NCI-H82 treated with DMSO at 0.1 percent for 48 hours (cell line): ENCODE data around the gene RGS7.
A peak's percentile ranks its signal among the peaks of the same experiment; 100 is the strongest.
"Not testable (repeated sequence)": the region's sequence is repeated elsewhere in the genome, so short reads cannot be mapped to it uniquely, and the experiment has no call there.

Source experiments
- DNase-seq: peaks from one replicate; lab custom pipeline; 2025; ENCODE audit not compliant: unreplicated experiment; lab: John Stamatoyannopoulos, UW

RGS7 gene

GRCh38 chr1:241332987-241333386 lies 24.0 kb downstream of the RGS7 start:
- no peak for DNase-seq

DNA sequence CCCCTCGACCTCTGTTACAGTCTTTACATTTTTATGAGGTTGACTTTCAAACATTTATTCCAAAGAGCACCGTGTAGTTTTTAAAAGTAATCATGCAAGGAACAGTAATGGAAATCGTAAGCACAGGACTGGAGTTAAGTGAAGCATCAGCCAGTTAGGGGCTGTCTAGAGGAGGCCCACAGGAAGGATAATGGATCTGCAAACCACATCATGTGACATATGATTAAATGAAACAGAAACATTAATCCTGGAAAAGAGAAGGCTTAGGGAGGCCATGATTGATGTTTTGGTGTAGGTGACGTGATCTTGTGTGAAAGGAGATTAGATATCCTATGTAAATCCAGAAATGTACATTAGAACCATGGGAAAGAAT lies 25.0 kb downstream of the RGS7 start:
- peak; percentile 55 for DNase-seq

DNA sequence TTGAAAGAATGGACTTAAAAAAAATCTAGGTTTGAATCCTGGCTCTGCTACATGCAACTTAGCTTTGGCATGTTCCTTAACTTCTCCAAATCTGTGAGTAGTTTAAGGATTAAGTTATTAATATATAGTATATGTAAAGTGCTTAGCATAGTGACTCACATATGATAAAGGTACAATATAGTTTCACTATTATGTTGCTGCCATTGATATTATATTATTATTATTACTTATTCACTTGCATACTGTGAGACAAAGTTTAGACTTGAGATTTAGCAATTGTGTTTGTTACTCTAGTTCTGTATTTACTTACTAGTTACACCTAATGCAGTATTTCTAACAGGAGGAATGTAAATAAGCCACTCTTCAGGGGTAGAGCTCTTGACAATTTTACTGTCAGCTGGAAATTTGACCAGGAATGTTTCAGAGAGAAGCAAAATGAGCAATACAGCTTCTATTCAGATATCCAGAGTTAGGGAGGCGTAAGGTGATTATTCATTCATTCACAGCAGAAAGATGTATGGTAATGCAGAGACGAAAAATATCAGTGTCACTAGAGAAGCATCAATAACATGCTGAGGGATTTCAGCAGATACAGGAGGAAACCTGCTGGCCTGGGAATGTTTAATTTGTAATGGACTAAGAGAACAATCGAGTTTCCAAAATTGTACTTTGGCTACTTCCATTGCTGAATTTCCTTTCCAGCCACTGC lies 25.5 kb downstream of the RGS7 start:
- no peak for DNase-seq

DNA sequence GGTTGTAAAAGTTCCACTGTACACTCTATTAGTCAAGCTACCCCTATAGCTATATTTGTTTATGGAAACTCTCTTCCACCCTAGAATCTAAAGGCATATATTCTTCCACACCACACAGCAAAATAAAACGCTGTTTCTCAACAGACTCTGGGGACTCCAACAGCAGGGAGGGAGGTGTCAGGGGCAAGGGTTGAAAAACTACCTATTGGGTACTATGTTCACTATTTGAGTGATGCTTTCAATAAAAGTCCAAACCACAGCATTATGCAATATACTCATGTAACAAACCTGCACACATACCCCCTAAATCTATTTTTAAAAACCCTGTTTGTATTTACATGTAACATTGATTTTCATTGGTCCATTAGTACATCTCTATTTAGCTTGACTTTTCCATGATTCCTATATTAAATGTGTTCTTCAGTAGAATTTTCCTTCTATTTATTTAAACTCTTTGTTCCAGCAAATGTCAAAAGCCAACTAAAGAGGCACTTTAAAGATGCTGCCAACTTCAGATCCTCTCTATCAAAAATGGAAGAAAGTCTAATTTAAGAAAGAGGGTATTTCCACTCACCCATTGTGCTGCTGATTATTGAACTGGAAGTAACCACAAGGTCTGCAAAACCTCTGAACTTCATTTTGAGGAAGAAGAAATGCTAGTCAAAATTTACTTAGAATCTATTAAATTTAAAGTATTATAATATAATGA lies 26.2 kb downstream of the RGS7 start:
- no peak for DNase-seq

DNA sequence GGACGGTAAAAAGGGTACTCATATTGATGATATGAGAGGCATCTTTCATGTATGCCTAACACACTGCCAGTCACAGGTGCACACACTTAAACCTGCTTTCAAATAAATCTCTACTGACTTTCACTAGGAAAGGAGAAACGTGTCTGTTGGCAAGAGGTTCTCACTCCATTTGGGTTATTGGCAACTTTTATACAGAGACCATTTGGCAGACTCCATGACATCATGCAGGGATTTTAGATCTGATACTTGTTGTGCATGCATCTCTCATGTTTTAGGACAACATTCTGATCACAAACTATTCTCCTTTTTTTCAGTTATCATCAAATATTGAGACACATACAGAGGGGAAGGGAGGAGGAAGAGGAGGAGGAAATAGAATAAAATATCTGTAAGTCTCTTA lies 31.5 kb downstream of the RGS7 start:
- DNase-seq = no peak

DNA sequence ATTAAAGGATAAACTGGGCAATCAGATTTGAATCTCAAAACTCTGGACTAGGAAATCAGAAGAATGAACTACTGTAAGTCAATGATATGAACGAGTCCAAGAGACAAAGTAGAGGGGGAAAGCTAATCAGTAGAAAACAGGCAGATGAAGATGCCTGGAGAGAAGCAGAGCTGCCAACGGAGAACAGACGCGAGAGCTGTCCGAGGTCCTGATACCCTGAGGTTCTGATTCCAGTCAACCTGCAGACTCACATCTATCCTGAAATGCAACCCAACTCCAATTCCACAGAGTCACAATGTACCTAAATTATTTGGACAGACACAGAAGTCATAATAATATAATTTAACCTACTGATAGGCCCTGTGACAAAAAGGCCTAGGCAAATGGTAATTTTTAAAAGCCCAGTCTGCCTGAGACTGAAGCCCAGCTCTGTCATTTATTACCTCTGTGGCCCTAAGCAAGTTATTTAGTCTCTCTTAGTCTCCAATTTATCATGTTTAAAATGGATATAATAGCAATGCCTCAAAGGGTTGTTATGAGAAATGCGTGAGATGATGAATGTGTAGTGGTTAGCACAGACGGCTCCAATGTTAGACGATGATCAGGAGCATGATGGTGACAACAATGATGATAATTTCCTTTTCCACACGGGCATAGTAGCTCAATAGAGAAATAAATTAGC lies 33.4 kb downstream of the RGS7 start:
- DNase-seq = no peak

- DNase-seq = no peak
These were observed 39.3 kb downstream of the RGS7 start for GRCh38 chr1:241317676-241318075.

- no peak for DNase-seq
These were observed 40.6 kb downstream of the RGS7 start for GRCh38 chr1:241316372-241316771.

DNA sequence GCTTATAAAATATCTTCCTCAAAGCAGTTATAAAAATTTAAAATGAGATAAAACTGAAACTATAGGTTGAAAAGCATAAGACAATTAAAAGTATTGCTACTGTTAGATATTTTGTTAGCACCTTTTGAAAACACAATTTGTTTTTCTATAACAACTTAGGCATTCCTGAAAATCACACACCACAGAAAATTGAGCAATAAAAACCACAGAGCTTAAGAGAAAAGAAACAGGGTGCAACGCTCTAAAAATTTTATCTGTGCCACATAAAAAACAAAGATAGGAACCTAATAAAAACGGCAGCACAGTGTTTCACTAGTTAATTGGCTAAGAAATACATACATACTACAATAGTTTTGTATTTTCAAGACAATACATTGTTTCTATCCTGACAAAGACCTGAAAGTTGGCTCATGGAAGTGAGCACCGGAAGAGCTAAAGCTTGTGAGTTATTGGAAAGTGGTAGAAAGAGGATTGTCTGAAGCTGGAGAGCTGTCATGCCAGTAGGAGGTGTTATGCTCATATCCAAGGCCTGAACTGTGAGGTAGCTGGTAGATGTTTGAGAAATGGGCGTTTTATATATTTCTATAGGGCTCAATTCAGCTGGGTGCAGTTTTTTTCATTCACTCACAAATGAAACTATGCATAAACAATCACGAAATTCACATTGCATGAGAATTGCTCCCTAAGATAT lies 45.8 kb downstream of the RGS7 start:
- DNase-seq = no peak

GRCh38 chr1:241310451-241310850 lies 46.6 kb downstream of the RGS7 start:
- DNase-seq = no peak

GRCh38 chr1:241309651-241310050 lies 47.4 kb downstream of the RGS7 start:
- no peak for DNase-seq

DNA sequence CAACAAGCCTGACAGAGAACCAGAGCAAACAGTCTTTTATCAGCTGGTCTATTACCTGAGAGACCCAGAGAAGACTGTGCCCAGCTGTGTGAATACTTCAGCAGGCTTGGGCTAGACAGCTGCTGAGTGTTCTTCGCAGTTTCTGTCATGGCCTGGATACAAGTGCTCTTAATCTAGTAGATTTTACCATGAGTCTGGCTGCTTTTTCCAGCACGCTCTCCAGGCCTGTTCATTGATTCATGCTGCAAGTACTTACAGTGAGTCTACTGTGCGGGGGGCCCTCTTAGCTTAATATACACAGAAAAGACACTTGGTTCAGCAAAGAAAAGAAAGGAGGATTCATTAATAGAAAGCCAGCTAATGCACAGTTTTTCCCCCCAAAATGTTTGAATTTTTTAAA lies 48.5 kb downstream of the RGS7 start:
- no peak for DNase-seq

DNA sequence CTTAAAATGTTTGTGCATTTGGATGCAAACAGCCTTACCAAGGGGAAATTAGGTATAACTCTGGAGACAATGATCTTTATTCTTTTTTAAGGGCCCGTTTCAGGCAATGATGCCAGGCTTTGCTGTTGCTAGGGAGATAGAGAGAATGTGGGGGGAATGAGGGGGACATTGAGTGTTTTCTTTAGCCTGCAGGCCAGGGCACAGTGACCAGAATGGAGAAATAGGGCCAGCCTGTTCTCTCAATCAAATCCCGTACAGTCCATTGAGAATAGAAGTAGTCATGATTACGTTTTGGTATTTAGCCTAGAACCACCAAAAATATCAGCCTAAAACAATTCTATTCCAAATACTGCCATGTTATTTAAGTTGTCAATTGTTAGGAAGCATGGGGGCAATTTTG lies 49.0 kb downstream of the RGS7 start:
- DNase-seq = no peak

- no peak for DNase-seq
These were observed 50.7 kb downstream of the RGS7 start for GRCh38 chr1:241306125-241306790.

DNA sequence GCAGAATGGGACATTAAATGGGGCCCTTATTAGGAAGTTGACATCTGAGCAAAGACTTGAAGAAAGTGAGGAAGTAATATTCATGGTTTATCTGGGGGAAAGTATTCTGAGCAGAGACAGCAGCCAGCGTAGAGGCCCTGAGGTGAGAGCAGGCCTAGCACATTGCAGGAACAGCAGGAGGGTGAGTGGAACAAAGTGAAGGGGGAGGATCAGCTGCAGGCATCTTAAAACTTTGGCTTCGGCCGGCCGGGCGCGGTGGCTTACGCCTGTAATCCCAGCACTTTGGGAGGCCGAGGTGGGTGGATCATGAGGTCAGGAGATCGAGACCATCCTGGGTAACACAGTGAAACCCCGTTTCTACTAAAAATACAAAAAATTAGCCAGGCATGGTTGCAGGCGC lies 55.0 kb downstream of the RGS7 start:
- not testable (repeated sequence) for DNase-seq

DNA sequence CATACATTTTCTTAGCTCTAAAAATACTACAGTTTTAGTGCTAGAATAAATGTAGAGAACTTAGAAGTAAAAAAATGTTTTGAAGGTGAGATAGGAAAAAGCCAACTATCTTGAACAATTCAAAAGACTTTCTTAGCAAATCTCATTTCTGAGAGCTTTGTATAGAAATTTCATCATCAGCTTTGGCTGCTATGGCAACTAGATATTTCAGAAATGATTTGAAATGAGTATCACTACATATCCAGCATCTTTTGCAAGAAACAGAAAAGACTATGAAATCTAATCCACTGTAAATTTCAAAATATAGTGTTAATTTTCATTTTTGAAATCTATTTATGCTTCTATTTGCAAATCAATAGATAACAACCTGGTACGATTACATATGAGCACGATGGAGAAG lies 57.7 kb downstream of the RGS7 start:
- DNase-seq = no peak

DNA sequence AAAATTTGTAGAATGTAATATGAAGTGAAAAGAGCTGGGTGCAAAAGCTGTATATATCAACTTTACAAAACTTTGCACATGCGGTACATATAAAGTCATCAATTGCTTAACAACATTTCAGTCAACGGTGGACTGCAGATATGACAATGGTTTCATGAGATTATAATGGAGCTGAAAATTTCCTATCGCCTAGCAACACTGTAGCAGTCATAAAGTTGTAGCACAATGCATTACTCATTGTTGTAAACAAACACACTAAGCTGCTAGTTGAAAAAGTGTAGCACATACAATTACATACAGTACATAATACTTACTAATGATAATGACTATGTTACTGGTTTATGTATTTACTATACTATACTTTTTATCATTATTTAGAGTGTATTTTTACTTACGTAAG lies 64.0 kb downstream of the RGS7 start:
- no peak for DNase-seq

GRCh38 chr1:241291548-241291947 lies 65.5 kb downstream of the RGS7 start:
- not testable (repeated sequence) for DNase-seq

GRCh38 chr1:241286486-241286885 lies 70.5 kb downstream of the RGS7 start:
- no peak for DNase-seq

DNA sequence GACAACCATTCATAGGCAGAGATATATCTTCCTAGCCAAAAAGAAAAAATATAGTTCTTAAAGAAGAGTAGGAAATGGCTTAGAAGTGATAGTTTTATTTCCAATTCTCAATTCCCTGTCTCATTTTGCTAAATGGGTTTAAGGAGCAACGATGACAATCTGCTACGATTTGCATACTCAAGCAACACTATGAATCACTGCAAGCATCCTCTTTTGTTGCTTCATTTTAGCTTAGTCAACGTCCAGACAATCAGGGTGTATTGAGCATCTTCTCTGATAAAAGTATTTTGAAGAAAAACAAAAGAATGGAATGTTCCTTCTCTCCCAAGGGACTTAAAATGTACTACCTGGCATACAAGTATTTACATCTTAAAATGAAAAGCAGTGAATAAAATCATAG lies 80.6 kb downstream of the RGS7 start:
- no peak for DNase-seq

DNA sequence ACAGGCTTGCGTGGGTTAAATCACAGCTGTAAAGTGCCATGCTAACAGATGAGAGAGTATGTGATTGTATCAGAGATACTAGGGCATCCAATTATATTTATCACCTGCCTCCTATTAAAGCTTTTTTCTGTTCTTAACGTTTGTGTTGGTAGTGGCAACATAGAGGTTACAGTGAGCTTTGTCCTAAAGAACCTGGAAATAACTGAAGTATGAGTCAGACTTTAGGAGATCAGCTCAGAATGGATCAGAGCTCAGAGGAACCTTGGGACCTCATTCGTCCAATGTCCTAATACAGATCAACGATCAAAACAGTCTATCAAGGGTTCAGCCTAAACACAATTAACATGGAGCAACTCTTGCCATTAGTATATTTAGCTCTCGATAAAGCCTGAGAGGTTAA lies 81.0 kb downstream of the RGS7 start:
- no peak for DNase-seq
